NCI-H2227 (cell line): Measurements from ENCODE around the gene IKZF2.

Experiments
- DNase-seq: peaks from one replicate; lab custom pipeline; 2025; ENCODE audit not compliant: unreplicated experiment; lab: John Stamatoyannopoulos, UW

The IKZF2 gene

DNA sequence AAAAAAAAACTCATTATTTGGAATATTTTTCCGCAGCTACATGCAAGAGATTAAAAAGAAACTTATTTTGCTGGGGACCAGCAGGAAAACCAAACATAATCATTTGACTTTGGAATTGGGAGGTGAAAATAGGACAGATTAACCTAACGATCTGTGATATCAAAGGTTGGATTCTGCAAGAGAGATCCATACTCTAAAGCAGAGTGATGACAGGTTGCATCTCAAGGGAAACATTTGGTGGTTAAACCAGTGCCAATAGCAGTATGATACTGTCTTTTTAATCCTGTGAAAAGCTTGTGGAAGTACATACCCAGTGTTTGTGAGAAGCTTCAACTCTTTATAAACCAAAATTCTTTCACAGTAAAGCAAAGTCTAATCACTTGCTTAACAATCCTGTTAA lies 5.3 kb upstream of the IKZF2 start:
- DNase-seq = no peak

DNA sequence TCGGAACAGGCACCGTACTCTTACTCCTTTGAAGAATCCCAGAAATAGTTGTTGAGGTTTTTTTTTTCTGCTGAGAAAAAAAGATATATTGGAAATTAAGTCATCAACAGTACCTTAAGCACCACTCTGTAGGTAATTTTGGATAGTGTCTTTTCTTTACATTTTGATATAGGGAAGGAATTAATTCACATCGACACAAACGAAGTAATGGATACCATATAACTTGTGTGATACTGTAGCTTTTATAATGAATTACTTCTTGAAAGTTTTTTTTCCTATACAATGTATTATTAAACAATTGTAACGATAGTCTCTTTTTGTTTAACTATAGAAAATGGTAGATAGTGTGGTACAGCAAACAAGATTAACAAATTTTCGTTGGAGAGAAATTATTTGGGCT lies 1.5 kb upstream of the IKZF2 start:
- no peak for DNase-seq

DNA sequence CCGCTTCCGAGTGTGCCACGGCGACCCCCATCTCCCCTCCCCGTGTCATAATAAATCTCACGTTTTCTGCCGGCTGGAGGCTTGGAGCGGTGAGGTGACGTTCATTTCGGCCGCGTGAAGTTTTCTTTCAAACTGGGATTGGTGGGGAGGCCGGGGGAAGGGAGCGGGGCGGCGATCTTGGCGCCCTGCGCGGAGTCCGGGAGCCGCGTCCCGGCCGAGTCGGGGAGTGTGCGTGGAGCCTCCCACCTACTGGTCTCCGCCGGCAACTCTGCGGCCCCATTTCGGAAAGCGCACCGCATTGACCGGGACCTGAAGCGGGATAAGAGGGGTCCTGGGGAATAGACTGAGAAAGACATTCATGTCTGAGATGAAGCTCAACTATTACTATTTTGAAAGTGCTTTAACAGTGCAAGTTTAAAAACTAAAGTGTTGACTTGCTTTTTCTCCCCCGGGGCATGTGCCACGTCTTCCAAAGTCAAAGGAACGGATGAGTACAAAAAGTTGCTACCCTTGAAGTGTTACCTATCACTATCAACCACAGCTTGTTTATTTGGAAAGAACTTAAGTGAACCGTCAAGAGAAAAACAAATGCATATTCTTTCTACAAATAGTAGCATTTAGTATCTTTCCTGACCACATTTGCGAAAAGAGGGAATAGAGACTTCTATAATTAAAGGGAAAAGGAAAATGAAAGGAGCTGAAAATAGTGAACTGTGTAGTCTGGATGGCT lies 818 bp upstream of the IKZF2 start:
- peak; percentile 85 for DNase-seq

DNA sequence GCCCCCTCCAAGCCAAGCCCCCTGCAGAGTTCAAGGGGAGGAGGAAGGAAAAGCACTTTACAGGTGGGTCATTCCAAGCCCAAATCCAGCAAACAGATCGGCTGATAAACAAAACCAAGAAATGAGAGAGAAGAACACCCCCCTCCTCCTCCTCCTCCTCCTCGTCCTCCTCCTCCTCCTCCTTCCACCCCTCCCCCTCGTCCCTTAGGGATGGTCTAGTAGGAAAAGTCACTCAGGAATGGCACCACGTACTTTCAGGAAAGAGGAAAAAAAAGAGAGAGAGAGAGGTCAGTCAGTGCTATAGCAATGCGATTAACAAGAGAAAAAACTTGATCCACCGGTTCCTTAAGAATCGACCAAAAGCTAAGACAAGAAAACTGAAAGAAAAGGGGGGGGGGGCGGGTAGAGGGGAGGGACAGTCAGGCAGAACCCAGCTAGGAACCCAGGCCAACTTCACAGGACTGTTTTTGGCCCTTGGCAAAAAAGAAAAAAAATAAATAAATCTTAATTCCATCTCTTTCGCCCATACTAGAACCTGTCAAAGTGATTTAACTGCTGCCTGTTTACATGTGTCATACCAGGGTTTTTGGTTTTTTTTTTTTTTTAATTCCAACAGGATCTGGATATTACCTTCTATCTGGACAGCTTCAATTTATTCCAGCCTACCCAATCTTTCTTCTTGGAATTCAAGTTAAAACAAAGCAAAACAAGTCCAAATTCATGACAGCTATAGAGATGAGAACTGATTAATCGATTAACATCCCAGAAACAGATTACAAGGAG lies 906 bp downstream of the IKZF2 start:
- DNase-seq = peak; percentile 19

- DNase-seq = no peak
Observed at GRCh38 chr2:213149949-213150314, 1.5 kb downstream of the IKZF2 start.

DNA sequence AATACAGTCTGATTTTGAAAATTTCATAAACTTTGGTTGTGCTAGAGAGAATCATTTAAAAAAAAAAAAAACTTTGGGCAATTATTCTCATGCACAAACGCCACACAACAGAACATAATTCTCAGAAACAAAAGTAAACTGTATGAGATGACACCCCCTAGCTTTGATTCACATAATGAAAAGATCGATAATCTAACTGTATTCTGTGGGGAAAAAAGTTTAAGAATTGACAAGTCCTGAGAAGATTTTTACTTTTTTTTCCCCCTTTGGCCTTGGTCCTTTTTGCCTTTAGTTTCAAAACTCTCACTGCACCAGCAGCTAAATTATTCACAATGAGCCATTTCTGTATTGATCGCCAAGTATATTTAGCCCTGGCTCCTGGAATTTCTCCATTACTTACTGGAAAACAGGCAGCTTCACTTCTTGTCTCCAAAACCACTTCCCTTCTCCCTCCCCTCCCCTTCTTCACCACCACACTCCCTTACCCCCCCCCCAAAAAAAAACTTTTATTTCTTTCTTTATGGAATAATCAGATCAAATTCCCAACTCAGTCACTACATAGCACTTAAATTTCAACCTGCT lies 2.0 kb downstream of the IKZF2 start:
- no peak for DNase-seq

GRCh38 chr2:213148572-213149261 lies 2.7 kb downstream of the IKZF2 start:
- DNase-seq = no peak

DNA sequence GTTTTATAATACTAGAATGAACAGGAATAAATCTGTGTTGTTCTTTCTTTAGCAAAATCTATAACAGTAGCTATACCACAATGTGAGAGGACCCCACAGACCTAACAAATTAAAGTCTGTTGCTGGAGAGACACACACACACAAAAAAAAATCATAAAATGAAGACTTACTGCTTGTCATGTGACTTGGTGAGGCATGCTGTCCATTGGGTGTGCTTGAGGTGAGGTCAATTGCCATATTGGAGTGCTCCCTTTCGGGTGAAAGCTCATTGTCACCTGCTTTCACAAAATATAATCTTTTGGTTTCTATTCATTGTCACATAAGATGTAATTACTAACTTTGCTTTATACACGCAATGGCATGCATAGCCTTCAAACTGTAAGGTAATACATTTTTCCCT lies 3.9 kb downstream of the IKZF2 start:
- no peak for DNase-seq

GRCh38 chr2:213145715-213146242 lies 5.6 kb downstream of the IKZF2 start:
- no peak for DNase-seq

GRCh38 chr2:213137064-213137463 lies 14.3 kb downstream of the IKZF2 start:
- no peak for DNase-seq

DNA sequence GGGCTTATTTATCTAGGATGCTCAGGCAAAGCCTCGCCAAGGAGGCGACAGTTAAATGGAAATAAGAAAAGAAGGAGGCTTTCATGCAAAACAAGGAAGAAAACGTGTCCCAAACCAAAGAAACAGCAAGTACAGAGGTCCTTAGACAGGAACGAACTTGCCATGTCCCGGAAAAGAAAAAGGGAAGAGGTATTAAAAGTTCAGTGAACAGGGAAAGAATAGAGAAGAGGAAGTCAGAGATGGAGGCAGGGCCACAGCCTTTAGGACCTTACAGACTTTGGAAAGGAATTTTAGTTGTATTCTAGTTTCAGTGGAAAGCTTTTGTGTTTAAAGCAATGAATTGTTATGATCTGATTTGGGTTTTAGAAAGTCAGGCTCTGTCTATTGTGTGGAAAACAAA lies 22.1 kb downstream of the IKZF2 start:
- DNase-seq = no peak

DNA sequence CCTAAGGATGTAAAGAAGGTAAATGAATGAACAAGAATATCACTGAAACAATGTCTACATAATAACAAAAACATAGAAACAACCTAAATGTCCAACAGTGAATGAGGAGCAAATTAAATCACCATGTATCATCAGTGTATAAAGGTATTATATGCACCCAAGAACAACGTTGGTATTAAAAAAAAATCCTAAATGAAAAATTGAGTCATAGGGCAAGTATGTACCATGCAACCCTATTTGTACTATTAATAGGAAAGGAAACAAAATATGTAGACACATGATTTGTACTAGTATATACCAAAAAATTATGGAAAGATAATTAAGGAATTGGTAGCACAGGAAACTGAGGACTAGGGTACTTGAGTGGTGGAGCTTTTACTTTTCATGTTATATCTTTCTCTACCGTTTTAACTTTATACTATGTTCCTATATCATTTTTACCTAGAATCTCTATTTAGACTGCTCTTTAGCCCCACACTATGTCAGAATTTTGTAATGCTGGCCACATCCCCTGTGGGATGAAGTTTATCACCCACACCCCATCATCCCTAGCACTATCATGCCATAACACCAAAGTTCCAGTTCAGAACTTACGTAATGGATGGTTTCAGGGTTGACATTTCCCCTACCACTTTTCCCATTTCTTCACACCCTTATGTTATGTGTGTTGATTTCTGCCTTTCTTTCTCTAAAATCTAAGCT lies 25.6 kb downstream of the IKZF2 start:
- no peak for DNase-seq

DNA sequence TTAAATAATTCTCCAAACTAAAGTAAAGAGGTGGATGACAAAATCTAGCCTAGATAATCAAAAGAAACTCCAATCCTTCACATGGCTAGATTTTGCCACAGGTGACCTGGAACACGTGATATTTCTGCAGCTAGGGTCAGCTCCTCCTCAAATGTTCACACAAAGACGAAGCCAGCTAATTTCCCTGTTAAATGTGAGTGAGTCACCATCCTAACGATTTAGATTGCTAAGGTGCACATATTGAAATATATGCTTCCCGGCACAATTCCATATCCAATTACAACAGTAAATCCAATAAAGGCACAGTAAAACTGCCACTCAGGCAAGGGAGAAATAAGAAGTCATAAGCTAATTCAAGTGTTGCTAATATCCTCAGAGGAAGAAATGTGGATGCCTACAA lies 28.7 kb downstream of the IKZF2 start:
- no peak for DNase-seq

GRCh38 chr2:213121690-213122089 lies 29.7 kb downstream of the IKZF2 start:
- no peak for DNase-seq

GRCh38 chr2:213119061-213119809 lies 32.2 kb downstream of the IKZF2 start:
- DNase-seq = no peak

DNA sequence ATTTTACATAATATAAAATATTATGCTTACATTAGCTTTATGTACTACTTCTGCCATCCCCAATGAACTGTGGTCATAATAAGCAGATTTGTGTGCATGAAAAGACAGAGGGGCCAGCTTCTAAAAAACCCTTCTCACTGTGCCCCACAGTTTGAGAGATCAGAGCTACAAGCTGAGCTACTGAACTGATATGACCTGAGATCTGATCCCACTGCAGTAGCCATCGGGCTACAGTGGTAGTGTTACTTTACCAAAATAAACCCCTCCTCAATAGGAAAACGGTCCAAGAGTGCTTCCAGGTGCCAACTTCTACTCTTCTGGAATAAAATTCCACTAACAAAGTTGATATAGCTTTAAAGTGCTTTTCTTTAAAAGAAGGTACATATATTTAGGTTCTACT lies 43.1 kb downstream of the IKZF2 start:
- DNase-seq = no peak

DNA sequence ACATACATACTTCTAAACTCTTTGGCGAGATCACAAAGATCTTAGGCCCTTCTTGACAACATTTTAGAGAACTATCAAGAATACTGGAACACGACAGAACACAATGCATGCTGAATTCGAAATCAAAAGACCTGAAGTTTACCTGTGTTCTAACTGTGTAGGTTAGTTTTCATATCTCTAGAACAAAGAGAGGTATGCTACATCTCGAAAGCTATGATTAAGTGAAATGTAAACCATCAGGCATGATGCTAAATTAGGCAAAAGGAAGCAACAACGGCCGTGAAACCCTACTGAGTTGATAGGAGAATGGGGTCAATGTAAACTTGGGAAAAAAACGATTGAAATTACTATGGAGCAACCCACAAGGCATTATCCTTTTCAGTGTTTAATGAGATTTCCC lies 43.7 kb downstream of the IKZF2 start:
- DNase-seq = no peak

DNA sequence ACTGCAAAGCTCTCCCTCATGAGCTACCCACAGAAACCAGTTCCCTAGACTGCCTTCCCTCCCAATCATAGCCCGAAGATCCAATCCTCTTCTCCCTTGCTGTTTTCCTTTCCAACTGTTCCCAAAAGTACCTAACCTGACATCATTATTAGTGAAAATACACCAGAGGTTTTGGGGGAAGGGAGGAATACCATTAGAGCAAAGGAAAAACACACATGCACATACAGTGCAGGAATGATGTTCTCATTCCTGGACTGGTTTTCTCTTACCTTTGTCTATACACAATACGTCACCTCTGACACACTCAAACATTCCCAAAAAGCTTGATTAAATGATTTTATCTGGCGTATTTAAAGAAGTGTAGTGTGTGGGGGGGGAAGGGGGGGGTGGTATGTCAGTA lies 46.2 kb downstream of the IKZF2 start:
- DNase-seq = no peak

GRCh38 chr2:213104903-213105202 lies 46.6 kb downstream of the IKZF2 start:
- no peak for DNase-seq
